Activated naive CD4-positive, alpha-beta T cell treated with anti-CD3 and anti-CD28 coated beads, Interleukin-2, amount 10 ng/mL, durations not matched to agents 7 days and 5 days (primary cell): ENCODE measurements around the gene GEMIN7.

Source experiments
- CTCF ChIA-PET: fragments of 350-600 bp; sonication (Branson Sonifier 250); formaldehyde crosslinking; loops from one replicate; lab custom pipeline; 2021; ENCODE audit warnings: antibody characterized with exemption; lab: Charles Lee
- DNase-seq: peaks from one replicate; pipeline ENCODE4 v3.0.0-alpha.2; 2020
- H3K27ac Mint-ChIP-seq: one replicate; pipeline ENCODE4 v1.8.0; 2021; ENCODE audit warnings: mild to moderate bottlenecking, moderate library complexity, mixed read lengths
- H3K27me3 Mint-ChIP-seq: one replicate; pipeline ENCODE4 v1.8.0; 2021; ENCODE audit warnings: mild to moderate bottlenecking, mixed read lengths
- H3K36me3 Mint-ChIP-seq: one replicate; pipeline ENCODE4 v1.8.0; 2021; ENCODE audit warnings: mixed read lengths
- H3K4me1 Mint-ChIP-seq: one replicate; pipeline ENCODE4 v1.8.0; 2021; ENCODE audit warnings: mixed read lengths
- H3K4me3 Mint-ChIP-seq: one replicate; pipeline ENCODE4 v1.8.0; 2021; ENCODE audit warnings: mild to moderate bottlenecking, moderate library complexity, mixed read lengths
- H3K9me3 Mint-ChIP-seq: one replicate; pipeline ENCODE4 v1.8.0; 2021; ENCODE audit warnings: mixed read lengths

The GEMIN7 gene

GRCh38 chr19:45079063-45079910, at the start of gene GEMIN7:
Gene GEMIN7, plus strand, starts transcription at chr19:45079260. Its CDS starts 10,855 bp downstream, at chr19:45090115.
- Mint-ChIP-seq H3K4me3 (peak within 1 kb of the TSS; percentile 95), H3K27me3 (no peaks in the 10 kb centered on the region), H3K9me3 (no peaks in the 10 kb centered on the region), H3K4me1 (peaks cover 62% of the 10 kb centered on the region), H3K27ac (peak within 1 kb of the TSS; percentile 87), H3K36me3 (peaks cover 17% of the 10 kb centered on the region)
- CTCF ChIA-PET = interaction anchor here (0.9 to 1.4 kb wide), 4 partner anchors 8 to 170 kb away, joined by 3 to 6 read pairs (median 4); no protein-coding TSS in a partner anchor
- DNase-seq = peak; percentile 79

- DNase-seq = no peak
- Mint-ChIP-seq H3K27ac (no peak overlapping the region), H3K36me3 (peaks cover 39% of the 10 kb centered on the region), H3K4me1 (no peaks in the 10 kb centered on the region), H3K9me3 (no peaks in the 10 kb centered on the region), H3K27me3 (no peaks in the 10 kb centered on the region), H3K4me3 (no peak overlapping the region)
- CTCF ChIA-PET = no interaction called here
Observed at GRCh38 chr19:45030825-45031224, 48.2 kb upstream of the GEMIN7 start.

GRCh38 chr19:45032421-45032820, 46.6 kb upstream of the GEMIN7 start:
- DNase-seq = no peak
- Mint-ChIP-seq H3K4me1 (no peaks in the 10 kb centered on the region), H3K27me3 (no peaks in the 10 kb centered on the region), H3K9me3 (no peaks in the 10 kb centered on the region), H3K27ac (no peak overlapping the region), H3K4me3 (no peak overlapping the region), H3K36me3 (peaks cover 32% of the 10 kb centered on the region)
- CTCF ChIA-PET = no interaction called here

GRCh38 chr19:45035755-45036154, 43.3 kb upstream of the GEMIN7 start:
- no peak overlapping the region for H3K4me3 Mint-ChIP-seq
- no peaks in the 10 kb centered on the region for H3K9me3 Mint-ChIP-seq
- CTCF ChIA-PET = no interaction called here
- peaks cover 24% of the 10 kb centered on the region for H3K4me1 Mint-ChIP-seq
- DNase-seq = no peak
- H3K27ac Mint-ChIP-seq = no peak overlapping the region
- H3K27me3 Mint-ChIP-seq = no peaks in the 10 kb centered on the region
- peaks cover 35% of the 10 kb centered on the region for H3K36me3 Mint-ChIP-seq

- no peaks in the 10 kb centered on the region for H3K27me3 Mint-ChIP-seq
Observed at GRCh38 chr19:45037393-45038169, 41.5 kb upstream of the GEMIN7 start.

GRCh38 chr19:45038931-45039893, 39.8 kb upstream of the GEMIN7 start, which contains the start of gene CLASRP:
Gene CLASRP, plus strand, starts transcription at chr19:45039045. Its CDS starts 1,168 bp downstream, at chr19:45040213.
- H3K4me1 Mint-ChIP-seq = peaks cover 35% of the 10 kb centered on the region
- CTCF ChIA-PET = interaction anchor here (0.5 to 5.1 kb wide), 7 partner anchors 8 to 882 kb away, joined by 3 to 22 read pairs (median 3); no protein-coding TSS in a partner anchor
- peak within 1 kb of the TSS; percentile 99 for H3K4me3 Mint-ChIP-seq
- peaks cover 33% of the 10 kb centered on the region for H3K36me3 Mint-ChIP-seq
- peak; percentile 92 for DNase-seq
- H3K27me3 Mint-ChIP-seq = no peaks in the 10 kb centered on the region
- H3K27ac Mint-ChIP-seq = peak within 1 kb of the TSS; percentile 99
- no peaks in the 10 kb centered on the region for H3K9me3 Mint-ChIP-seq

More at GRCh38 chr19:45037393-45038169, 41.5 kb upstream of the GEMIN7 start:
- Mint-ChIP-seq H3K4me3 (peak overlapping the region; percentile 15), H3K9me3 (no peaks in the 10 kb centered on the region), H3K27ac (no peak overlapping the region), H3K36me3 (peaks cover 38% of the 10 kb centered on the region), H3K4me1 (peaks cover 35% of the 10 kb centered on the region)
- CTCF ChIA-PET = no interaction called here
- no peak for DNase-seq

GRCh38 chr19:45040059-45040771, 38.8 kb upstream of the GEMIN7 start:
- Mint-ChIP-seq H3K27ac (peak overlapping the region; percentile 99), H3K4me1 (peaks cover 37% of the 10 kb centered on the region), H3K36me3 (peaks cover 32% of the 10 kb centered on the region), H3K27me3 (no peaks in the 10 kb centered on the region), H3K4me3 (peak overlapping the region; percentile 99), H3K9me3 (no peaks in the 10 kb centered on the region)
- DNase-seq = no peak
- CTCF ChIA-PET = interaction anchor here (0.5 to 5.1 kb wide), 5 partner anchors 7 to 883 kb away, joined by 3 to 22 read pairs (median 3); no protein-coding TSS in a partner anchor

- H3K36me3 Mint-ChIP-seq = peaks cover 32% of the 10 kb centered on the region
- H3K4me1 Mint-ChIP-seq = peaks cover 45% of the 10 kb centered on the region
- no peaks in the 10 kb centered on the region for H3K27me3 Mint-ChIP-seq
- peak overlapping the region; percentile 19 for H3K4me3 Mint-ChIP-seq
- CTCF ChIA-PET = interaction anchor here (5.1 kb wide), 1 partner anchor 19 kb away, joined by 22 read pairs; no protein-coding TSS in a partner anchor
- no peaks in the 10 kb centered on the region for H3K9me3 Mint-ChIP-seq
- no peak for DNase-seq
- H3K27ac Mint-ChIP-seq = no peak overlapping the region
Observed at GRCh38 chr19:45041125-45041524, 37.9 kb upstream of the GEMIN7 start.

GRCh38 chr19:45045671-45046353, 33.2 kb upstream of the GEMIN7 start:
- Mint-ChIP-seq H3K9me3 (no peaks in the 10 kb centered on the region), H3K4me3 (no peak overlapping the region), H3K4me1 (peaks cover 40% of the 10 kb centered on the region), H3K27me3 (no peaks in the 10 kb centered on the region), H3K27ac (no peak overlapping the region), H3K36me3 (peaks cover 29% of the 10 kb centered on the region)
- CTCF ChIA-PET = interaction anchor here (0.5 to 3.1 kb wide), 2 partner anchors 13 to 144 kb away, joined by 3 to 13 read pairs; no protein-coding TSS in a partner anchor
- DNase-seq = no peak

GRCh38 chr19:45046355-45046754, 32.7 kb upstream of the GEMIN7 start:
- no peak overlapping the region for H3K4me3 Mint-ChIP-seq
- CTCF ChIA-PET = interaction anchor here (3.1 kb wide), 1 partner anchor 13 kb away, joined by 13 read pairs; no protein-coding TSS in a partner anchor
- no peak for DNase-seq
- H3K27ac Mint-ChIP-seq = no peak overlapping the region
- no peaks in the 10 kb centered on the region for H3K9me3 Mint-ChIP-seq
- no peaks in the 10 kb centered on the region for H3K27me3 Mint-ChIP-seq
- peaks cover 38% of the 10 kb centered on the region for H3K4me1 Mint-ChIP-seq
- peaks cover 27% of the 10 kb centered on the region for H3K36me3 Mint-ChIP-seq

GRCh38 chr19:45047188-45047797, 31.8 kb upstream of the GEMIN7 start:
- H3K4me3 Mint-ChIP-seq = peak overlapping the region; percentile 66
- no peaks in the 10 kb centered on the region for H3K27me3 Mint-ChIP-seq
- H3K36me3 Mint-ChIP-seq = peaks cover 22% of the 10 kb centered on the region
- no peaks in the 10 kb centered on the region for H3K9me3 Mint-ChIP-seq
- CTCF ChIA-PET = interaction anchor here (0.7 to 1.1 kb wide), 3 partner anchors 8 to 47 kb away, joined by 3 to 4 read pairs (median 4); partner anchors contain the start of gene CLASRP
- peaks cover 29% of the 10 kb centered on the region for H3K4me1 Mint-ChIP-seq
- H3K27ac Mint-ChIP-seq = peak overlapping the region; percentile 86
- DNase-seq = no peak
